Activated CD8-positive, alpha-beta T cell treated with anti-CD3 and anti-CD28 coated beads for 36 hours (primary cell): Measurements from ENCODE around the gene STXBP4. TPM values are rescaled to one million over a fixed set of nuclear protein-coding genes. Genes with fewer than 3 reads are reported as not detected.
A peak's percentile ranks its signal among the peaks of the same experiment; 100 is the strongest.

Experiments used
- ATAC-seq: fragments of 200-7000 bp; cut with Tn5 transposase; one replicate; pipeline ENCODE4 v1.10.0; 2021; ENCODE audit warnings: mild to moderate bottlenecking, moderate library complexity
- CTCF ChIA-PET: fragments of 350-600 bp; sonication (Branson Sonifier 250); formaldehyde crosslinking; loops from one replicate; lab custom pipeline; 2021; ENCODE audit warnings: antibody characterized with exemption; lab: Charles Lee
- POLR2A ChIA-PET: fragments of 350-600 bp; sonication (Branson Sonifier 250); formaldehyde crosslinking; loops from one replicate; lab custom pipeline; 2021; ENCODE audit warnings: antibody characterized with exemption; lab: Charles Lee
- DNase-seq: peaks from one replicate; pipeline ENCODE4 v3.0.0-alpha.2; 2020
- H3K27ac Mint-ChIP-seq: one replicate; pipeline ENCODE4 v1.8.0; 2021; ENCODE audit warnings: mild to moderate bottlenecking, mixed read lengths
- H3K27me3 Mint-ChIP-seq: one replicate; pipeline ENCODE4 v1.8.0; 2021; ENCODE audit warnings: mixed read lengths
- H3K36me3 Mint-ChIP-seq: one replicate; pipeline ENCODE4 v1.8.0; 2021; ENCODE audit warnings: low read depth, mixed read lengths
- H3K4me1 Mint-ChIP-seq: one replicate; pipeline ENCODE4 v1.8.0; 2021; ENCODE audit warnings: low read depth, mixed read lengths
- H3K4me3 Mint-ChIP-seq: one replicate; pipeline ENCODE4 v1.8.0; 2021; ENCODE audit warnings: mild to moderate bottlenecking, moderate library complexity, mixed read lengths
- H3K9me3 Mint-ChIP-seq: one replicate; pipeline ENCODE4 v1.8.0; 2021; ENCODE audit warnings: mixed read lengths
- CTCF ChIP-seq: fragments of 200-600 bp; IDR thresholded peaks from one replicate; pipeline ENCODE4 v1.8.0; 2022; ENCODE audit warnings: antibody characterized with exemption, mild to moderate bottlenecking
- intact Hi-C: fragments of 100-400 bp; cut with micrococcal nuclease; formaldehyde crosslinking; loops from one replicate; pipeline ENCODE4 v1.10.0; 2022
- total RNA-seq, 2 experiments: library from RNA; stranded (reverse); gene quantifications; one replicate each; pipeline ENCODE4 v1.2.3, GENCODE V29; 2021

Gene STXBP4
- total RNA-seq, 2 experiments from 2014 or later = 4.8 to 6.4 TPM

GRCh38 chr17:55002458-55002857, 33.9 kb downstream of the STXBP4 start:
- no peak for TF ChIP-seq CTCF
- intact Hi-C loops = no loop called here
- no peaks in the 10 kb centered on the region for H3K9me3 Mint-ChIP-seq
- ChIA-PET POLR2A (no interaction called here), CTCF (interaction anchor here (0.8 to 2.1 kb wide), 3 partner anchors 9 to 354 kb away, joined by 3 to 14 read pairs (median 3); no protein-coding TSS in a partner anchor)
- DNase-seq (no peak), ATAC-seq (no peak)
- H3K4me1 Mint-ChIP-seq = no peaks in the 10 kb centered on the region
- H3K4me3 Mint-ChIP-seq = no peak overlapping the region
- no peak overlapping the region for H3K27ac Mint-ChIP-seq
- no peaks in the 10 kb centered on the region for H3K27me3 Mint-ChIP-seq
- H3K36me3 Mint-ChIP-seq = peaks cover 2% of the 10 kb centered on the region

- Mint-ChIP-seq H3K27me3 (no peaks in the 10 kb centered on the region), H3K27ac (no peak overlapping the region), H3K36me3 (peaks cover 6% of the 10 kb centered on the region), H3K4me3 (no peak overlapping the region), H3K9me3 (no peaks in the 10 kb centered on the region), H3K4me1 (no peaks in the 10 kb centered on the region)
- no peak for TF ChIP-seq CTCF
- intact Hi-C loops = no loop called here
- ATAC-seq (no peak), DNase-seq (no peak)
- POLR2A ChIA-PET = no interaction called here
- CTCF ChIA-PET = interaction anchor here (1.2 to 2.5 kb wide), 2 partner anchors 11 to 351 kb away, joined by 3 to 21 read pairs; no protein-coding TSS in a partner anchor
These were observed 35.9 kb downstream of the STXBP4 start for GRCh38 chr17:55004484-55004883.

- Mint-ChIP-seq H3K36me3 (peaks cover 4% of the 10 kb centered on the region), H3K4me1 (no peaks in the 10 kb centered on the region), H3K4me3 (no peak overlapping the region), H3K9me3 (no peaks in the 10 kb centered on the region), H3K27me3 (no peaks in the 10 kb centered on the region), H3K27ac (no peak overlapping the region)
- intact Hi-C loops = no loop called here
- DNase-seq (peak; percentile 15), ATAC-seq (peak; percentile 56)
- TF ChIP-seq CTCF = peak; percentile 62
- ChIA-PET CTCF (interaction anchor here (0.6 to 2.5 kb wide), 13 partner anchors 12 to 383 kb away, joined by 3 to 21 read pairs (median 3); no protein-coding TSS in a partner anchor), POLR2A (no interaction called here)
These were observed 37.0 kb downstream of the STXBP4 start for GRCh38 chr17:55005520-55005919.

GRCh38 chr17:55023626-55024025, 55.1 kb downstream of the STXBP4 start:
- Mint-ChIP-seq H3K4me1 (no peaks in the 10 kb centered on the region), H3K27ac (no peak overlapping the region), H3K4me3 (no peak overlapping the region), H3K36me3 (no peaks in the 10 kb centered on the region), H3K9me3 (no peaks in the 10 kb centered on the region), H3K27me3 (no peaks in the 10 kb centered on the region)
- no peak for DNase-seq
- ChIA-PET CTCF (no interaction called here), POLR2A (no interaction called here)
- intact Hi-C loops = no loop called here
- no peak for ATAC-seq
- no peak for TF ChIP-seq CTCF

GRCh38 chr17:55037828-55038227, 69.3 kb downstream of the STXBP4 start:
- H3K36me3 Mint-ChIP-seq = peaks cover 5% of the 10 kb centered on the region
- ChIA-PET CTCF (interaction anchor here (0.8 kb wide), 1 partner anchor 9 kb away, joined by 3 read pairs; no protein-coding TSS in a partner anchor), POLR2A (no interaction called here)
- ATAC-seq = peak; percentile 76
- no peaks in the 10 kb centered on the region for H3K27me3 Mint-ChIP-seq
- no peaks in the 10 kb centered on the region for H3K9me3 Mint-ChIP-seq
- H3K4me1 Mint-ChIP-seq = no peaks in the 10 kb centered on the region
- no peak overlapping the region for H3K4me3 Mint-ChIP-seq
- no peak overlapping the region for H3K27ac Mint-ChIP-seq
- intact Hi-C loops = no loop called here
- peak; percentile 34 for DNase-seq
- TF ChIP-seq CTCF = no peak
